ENCODE measurements around the gene IKBKE. TPM values are rescaled to one million over a fixed set of nuclear protein-coding genes. Genes with fewer than 3 reads are reported as not detected.

The IKBKE gene
- total RNA-seq, 1 experiment from 2014 or later, result 6.4 TPM

DNA sequence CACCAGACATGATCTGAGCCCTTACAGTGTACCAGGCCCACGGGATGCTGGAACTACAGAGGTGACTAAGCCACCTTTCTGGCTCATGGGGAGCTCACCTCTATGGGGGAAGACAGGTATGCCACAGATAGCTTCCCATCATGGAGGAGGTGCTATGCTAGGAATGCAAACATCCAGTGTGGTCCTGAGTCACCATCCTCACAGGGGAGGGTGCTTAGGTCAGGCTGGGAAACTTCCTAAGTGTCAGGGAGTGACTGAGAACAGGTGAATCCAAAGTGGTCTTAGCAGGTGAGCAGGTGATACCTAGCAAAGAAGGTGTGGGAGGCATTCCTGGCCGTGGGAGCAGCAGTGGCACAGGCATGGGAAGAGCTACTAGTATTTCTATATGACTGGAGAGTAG, 28.4 kb downstream of the IKBKE start:
- CTCF ChIA-PET, result no interaction called here
- ATAC-seq (no peak), DNase-seq (ENCODE audit: low read depth, low spot score) (no peak)
- Histone ChIP-seq H3K36me3 (ENCODE audit: control insufficient read depth, insufficient read depth, low read length) (no peaks in the 10 kb centered on the region), H3K27me3 (ENCODE audit: control insufficient read depth, insufficient read depth, low read length) (peaks cover 9% of the 10 kb centered on the region), H3K4me1 (ENCODE audit: control insufficient read depth, insufficient read depth, low read length) (no peaks in the 10 kb centered on the region), H3K27ac (ENCODE audit: low read length) (no peak overlapping the region), H3K9me3 (ENCODE audit: control insufficient read depth, insufficient read depth, low read depth, low read length) (no peaks in the 10 kb centered on the region), H3K4me3 (ENCODE audit: low read depth in 2 of 2, low read length in 2 of 2) (no peak overlapping the region)
- intact Hi-C loops (cut with micrococcal nuclease; ENCODE audit: unreplicated experiment) (no loop called here), in situ Hi-C loops (cut with HindIII; ENCODE audit: low pct_unique_long_range_greater_than_20kb, low sequenced_read_pairs) (no loop called here)
- TF ChIP-seq POLR2AphosphoS5 (IDR thresholded peaks at IDR 0.05; ENCODE audit: low read depth, low read length) (no peak), TCF7L2 (IDR thresholded peaks at IDR 0.05; ENCODE audit: low read depth, low read length) (no peak), REST (IDR thresholded peaks at IDR 0.05; ENCODE audit: insufficient read depth in 1 of 2, low read depth in 2 of 2, low read length in 1 of 2) (no peak), CTCF (IDR thresholded peaks at IDR 0.05) (no peak), SIN3A (IDR thresholded peaks at IDR 0.05; ENCODE audit: borderline replicate concordance, insufficient read depth, low read depth, low read length) (no peak)
- no TSS peak for BruUV-seq (replicated peaks)
- POLR2A ChIA-PET, result no interaction called here

DNA sequence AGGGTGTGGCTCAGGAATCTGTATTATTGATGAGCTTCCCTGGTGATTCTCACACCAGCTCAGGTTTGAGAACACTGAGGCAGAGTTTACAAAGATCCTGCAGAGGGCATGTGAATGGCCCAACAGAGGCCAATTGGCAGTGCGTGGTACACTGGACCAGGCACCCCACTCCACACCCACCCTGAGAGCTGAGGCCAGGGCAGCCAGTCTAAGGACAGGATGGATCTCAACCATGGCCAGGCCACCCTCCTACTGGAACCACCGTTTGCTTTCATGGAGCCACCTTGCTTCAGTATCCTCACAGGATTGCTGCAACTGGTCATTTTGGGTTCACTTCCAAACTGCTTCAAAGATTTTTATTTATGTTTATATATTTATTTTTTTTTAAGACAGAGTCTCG, 29.8 kb downstream of the IKBKE start:
- Histone ChIP-seq H3K27ac (ENCODE audit: low read length) (no peak overlapping the region), H3K4me3 (ENCODE audit: low read depth in 2 of 2, low read length in 2 of 2) (no peak overlapping the region), H3K4me1 (ENCODE audit: control insufficient read depth, insufficient read depth, low read length) (no peaks in the 10 kb centered on the region), H3K27me3 (ENCODE audit: control insufficient read depth, insufficient read depth, low read length) (peaks cover 14% of the 10 kb centered on the region), H3K9me3 (ENCODE audit: control insufficient read depth, insufficient read depth, low read depth, low read length) (no peaks in the 10 kb centered on the region), H3K36me3 (ENCODE audit: control insufficient read depth, insufficient read depth, low read length) (no peaks in the 10 kb centered on the region)
- ChIA-PET POLR2A (no interaction called here), CTCF (no interaction called here)
- in situ Hi-C loops (cut with HindIII; ENCODE audit: low pct_unique_long_range_greater_than_20kb, low sequenced_read_pairs), result no loop called here
- TF ChIP-seq SIN3A (IDR thresholded peaks at IDR 0.05; ENCODE audit: borderline replicate concordance, insufficient read depth, low read depth, low read length) (no peak), REST (IDR thresholded peaks at IDR 0.05; ENCODE audit: insufficient read depth in 1 of 2, low read depth in 2 of 2, low read length in 1 of 2) (no peak), CTCF (IDR thresholded peaks at IDR 0.05) (no peak), TCF7L2 (IDR thresholded peaks at IDR 0.05; ENCODE audit: low read depth, low read length) (no peak), POLR2AphosphoS5 (IDR thresholded peaks at IDR 0.05; ENCODE audit: low read depth, low read length) (no peak)
- no TSS peak for BruUV-seq (replicated peaks)
- intact Hi-C loops (cut with micrococcal nuclease; ENCODE audit: unreplicated experiment), result no loop called here
- no peak for DNase-seq (ENCODE audit: low read depth, low spot score)
- no peak for ATAC-seq
